ENCODE data around the gene ARG2.

Gene ARG2

GRCh38 chr14:67641480-67641879, 21.8 kb downstream of the ARG2 start:
- FAIRE-seq = peak; percentile 5

GRCh38 chr14:67641902-67642749, 22.4 kb downstream of the ARG2 start:
- no peak for FAIRE-seq

- FAIRE-seq = no peak
Observed at GRCh38 chr14:67643713-67644112, 24.0 kb downstream of the ARG2 start.

GRCh38 chr14:67644428-67644827, 24.7 kb downstream of the ARG2 start:
- no peak for FAIRE-seq

- no peak for FAIRE-seq
Observed at GRCh38 chr14:67645414-67645813, 25.7 kb downstream of the ARG2 start.

- no peak for FAIRE-seq
Observed at GRCh38 chr14:67646131-67646530, 26.4 kb downstream of the ARG2 start.

- no peak for FAIRE-seq
Observed at GRCh38 chr14:67650151-67650550, 30.4 kb downstream of the ARG2 start.

GRCh38 chr14:67650694-67651093, 31.0 kb downstream of the ARG2 start:
- no peak for FAIRE-seq

- FAIRE-seq = no peak
Observed at GRCh38 chr14:67652189-67652588, 32.5 kb downstream of the ARG2 start.

- no peak for FAIRE-seq
Observed at GRCh38 chr14:67653651-67654280, 34.0 kb downstream of the ARG2 start.

GRCh38 chr14:67663633-67664032, 43.9 kb downstream of the ARG2 start:
- no peak for FAIRE-seq

GRCh38 chr14:67665868-67666267, 46.1 kb downstream of the ARG2 start:
- FAIRE-seq = no peak

- no peak for FAIRE-seq
Observed at GRCh38 chr14:67666750-67667449, 47.2 kb downstream of the ARG2 start.

GRCh38 chr14:67668559-67668958, 48.8 kb downstream of the ARG2 start:
- FAIRE-seq = no peak

- no peak for FAIRE-seq
Observed at GRCh38 chr14:67673451-67673850, 53.7 kb downstream of the ARG2 start.

GRCh38 chr14:67674139-67674479, 54.4 kb downstream of the ARG2 start:
- no peak for FAIRE-seq

GRCh38 chr14:67674480-67675218, 54.9 kb downstream of the ARG2 start, which contains the start of gene VTI1B:
TSS of gene VTI1B (minus strand) at chr14:67674632. CDS start at chr14:67674489, 143 bp downstream.
- FAIRE-seq = no peak

- FAIRE-seq = no peak
Observed at GRCh38 chr14:67675219-67675582, 55.5 kb downstream of the ARG2 start.

- no peak for FAIRE-seq
Observed at GRCh38 chr14:67679006-67679405, 59.3 kb downstream of the ARG2 start.

- FAIRE-seq = no peak
Observed at GRCh38 chr14:67680121-67680602, 60.4 kb downstream of the ARG2 start.

GRCh38 chr14:67680941-67681340, 61.2 kb downstream of the ARG2 start:
- FAIRE-seq = no peak

GRCh38 chr14:67683842-67684241, 64.1 kb downstream of the ARG2 start:
- no peak for FAIRE-seq

GRCh38 chr14:67690011-67690410, 70.3 kb downstream of the ARG2 start:
- FAIRE-seq = no peak

Measured in islet of Langerhans (tissue), 1 donor.